ENCODE results near the gene ZNF215. TPM values are rescaled to one million over a fixed set of nuclear protein-coding genes. Genes with fewer than 3 reads are reported as not detected.

ZNF215 gene
- total and polyA plus RNA-seq, 2 of the 8 experiments (the other 6 are each of a cell fraction or from before 2014, with no cell fraction given): 6.4 to 17.9 TPM

DNA sequence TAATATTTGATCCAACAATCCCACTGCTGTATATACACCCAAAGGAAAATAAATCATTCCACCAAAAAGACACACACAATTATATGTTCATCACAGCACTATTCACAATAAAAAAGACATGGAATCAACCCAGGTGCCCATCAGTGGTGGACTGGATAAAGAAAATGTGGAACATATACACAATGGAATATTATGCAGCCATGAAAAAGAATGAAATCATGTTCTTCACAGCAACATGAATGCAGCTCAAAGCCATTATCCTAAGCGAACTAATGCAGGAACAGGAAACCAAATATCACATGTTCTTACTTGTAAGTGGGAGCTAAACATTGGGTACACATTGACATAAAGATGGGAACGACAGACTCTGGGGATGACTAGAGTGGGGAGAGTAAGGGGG is 6.5 kb upstream of the ZNF215 start:
- no peak for TF ChIP-seq BCL11A (IDR thresholded peaks at IDR 0.05; ENCODE audit: low read depth in 2 of 2, low read length in 2 of 2)
- peak; percentile 86; the same call in 1 of the 2 replicates for TF ChIP-seq KDM1A (IDR thresholded peaks at IDR 0.05; ENCODE audit: borderline replicate concordance, low read length)
- no peak overlapping the region for H2BK20ac ChIP-seq (ENCODE audit: low read length)
- H3K27ac ChIP-seq (ENCODE audit: low read depth, low read length): no peak overlapping the region
- H3K23me2 ChIP-seq (ENCODE audit: low read depth, low read length): no peaks in the 10 kb centered on the region
- no peak overlapping the region for H2AK5ac ChIP-seq (ENCODE audit: low read depth, low read length)
- no peak overlapping the region for H4K8ac ChIP-seq (ENCODE audit: extremely low read depth, insufficient read depth, low read length)
- H3K4ac ChIP-seq (replicated peaks; ENCODE audit: insufficient read length, low read depth, low read length): no peak overlapping the region
- no peak overlapping the region for H3K4me2 ChIP-seq (ENCODE audit: insufficient read depth in 1 of 2, low read depth in 2 of 2, low read length in 2 of 2)
- no peak overlapping the region for H2BK15ac ChIP-seq (ENCODE audit: low read length)
- no peak overlapping the region for H3K56ac ChIP-seq (replicated peaks; ENCODE audit: insufficient read length, low read depth, low read length)
- H3K4me1 ChIP-seq (replicated peaks in 1 of 4; ENCODE audit: control insufficient read depth in 3 of 4, insufficient read depth in 4 of 4, low read length in 3 of 4): no peaks in the 10 kb centered on the region
- H2AFZ ChIP-seq (ENCODE audit: low read length): no peak overlapping the region
- FAIRE-seq (no peak), DNase-seq (ENCODE audit: low read depth in 1 of 2, low spot score in 2 of 2) (no peak)
- H3K9me3 ChIP-seq (ENCODE audit: insufficient read depth in 2 of 2, low read depth in 1 of 2, low read length in 1 of 2): 0 out of 4 replicates have a peak, but pooled peaks cover 0 to 3% of the 10 kb centered on the region in 2 experiments
- no peak overlapping the region for H4K5ac ChIP-seq (ENCODE audit: insufficient read length, low read depth, low read length)
- WGBS, 2 experiments (ENCODE audit: extremely low coverage in 1 of 2, insufficient coverage in 1 of 2, insufficient read length in 1 of 2, insufficient replicate concordance in 2 of 2, low coverage in 1 of 2, low lambda C conversion rate in 2 of 2, missing lambda C conversion rate in 1 of 2): 68% methylated on average over 2 of the region's 2 CpGs; no CpG with 5 or more reads in 1 of the 2 experiments
- no peak overlapping the region for H4K91ac ChIP-seq (replicated peaks; ENCODE audit: insufficient read length, low read length)
- CTCF ChIA-PET (ENCODE audit: partially characterized antibody): no interaction called here
- H3K36me3 ChIP-seq (ENCODE audit: control insufficient read depth in 2 of 4, insufficient read depth in 4 of 4, low read length in 3 of 4): no peaks in the 10 kb centered on the region
- no peak overlapping the region for H3K4me3 ChIP-seq (ENCODE audit: extremely low read depth in 1 of 4, insufficient read depth in 2 of 4, low read depth in 3 of 4, low read length in 4 of 4)
- no peak overlapping the region for H3K23ac ChIP-seq (ENCODE audit: insufficient read length)
- no peaks in the 10 kb centered on the region for H3K79me2 ChIP-seq (ENCODE audit: control insufficient read depth in 1 of 2, insufficient read depth in 2 of 2, low read length in 2 of 2)
- H3K9ac ChIP-seq (replicated peaks in 1 of 4; ENCODE audit: extremely low read depth in 1 of 4, low read depth in 3 of 4, low read length in 3 of 4): no peak overlapping the region
- H2BK5ac ChIP-seq (ENCODE audit: low read depth, low read length): no peak overlapping the region
- H3K79me1 ChIP-seq (ENCODE audit: low read depth, low read length): no peaks in the 10 kb centered on the region
- H2BK12ac ChIP-seq (ENCODE audit: low read depth, low read length): no peak overlapping the region
- H3K14ac ChIP-seq (ENCODE audit: insufficient read length): no peak overlapping the region
- no peaks in the 10 kb centered on the region for H4K20me1 ChIP-seq (replicated peaks in 1 of 2; ENCODE audit: control insufficient read depth in 1 of 2, insufficient read depth in 2 of 2, low read length in 2 of 2)
- no peak overlapping the region for H2BK120ac ChIP-seq (replicated peaks; ENCODE audit: low read depth, low read length)
- H3K27me3 ChIP-seq (replicated peaks in 1 of 4; ENCODE audit: control insufficient read depth in 3 of 4, extremely low read depth in 1 of 4, insufficient read depth in 3 of 4, low read length in 3 of 4): no peaks in the 10 kb centered on the region
- no peak overlapping the region for H3K18ac ChIP-seq (ENCODE audit: extremely low read depth, low read length)
- POLR2A ChIA-PET (ENCODE audit: partially characterized antibody): no interaction called here

Measured in H1 (cell line).